A549 (cell line): Measurements from ENCODE around the gene PTPN14.

ENCODE experiments used
- CBX2 ChIP-seq: fragments of 200-600 bp; sonication (generic); IDR thresholded peaks from 2 replicates; pipeline ENCODE4 v1.6.1; 2016; ENCODE audit warnings: low read depth, mild to moderate bottlenecking, borderline replicate concordance
- CTCF ChIP-seq: fragments of >200 bp; sonication (Bioruptor Twin); formaldehyde crosslinking; IDR thresholded peaks from 3 replicates; pipeline ENCODE4 v1.5.1; 2016
- EP300 ChIP-seq, 2 experiments: fragments of >200 bp; sonication (Bioruptor Twin); formaldehyde crosslinking; IDR thresholded peaks; 2 replicates in 1 of 2; 3 replicates in 1 of 2; pipeline ENCODE4 v1.6.1; 2016 to 2017
- JUN ChIP-seq, 2 experiments: fragments of >200 bp; sonication (Bioruptor Twin); formaldehyde crosslinking; IDR thresholded peaks; 2 replicates in 1 of 2; 3 replicates in 1 of 2; pipeline ENCODE4 v1.6.1; 2016 to 2017
- MAZ ChIP-seq: fragments of 150-350 bp; IDR thresholded peaks from 2 replicates; pipeline ENCODE4 v1.6.1; 2014; ENCODE audit warnings: antibody characterized with exemption, low read depth, low read length, borderline replicate concordance
- NR3C1 ChIP-seq: fragments of >200 bp; sonication (Bioruptor Twin); formaldehyde crosslinking; IDR thresholded peaks from 3 replicates; pipeline ENCODE4 v1.6.1; 2017
- PHF8 ChIP-seq: fragments of 200-600 bp; sonication (generic); IDR thresholded peaks from 2 replicates; pipeline ENCODE4 v1.6.1; 2016; ENCODE audit warnings: low read depth, mild to moderate bottlenecking, antibody characterized with exemption, moderate library complexity, borderline replicate concordance
- POLR2A ChIP-seq: IDR thresholded peaks from 2 replicates; pipeline ENCODE4 v1.6.1; 2012; ENCODE audit warnings: mild to moderate bottlenecking, low read length
- POLR2AphosphoS2 ChIP-seq: conservative IDR thresholded peaks from 2 replicates; pipeline ENCODE4 v1.6.1; 2012; ENCODE audit warnings: low read length, improper control_type of control experiment, inconsistent platforms
- SMC3 ChIP-seq: fragments of >200 bp; sonication (Bioruptor Twin); formaldehyde crosslinking; IDR thresholded peaks from 3 replicates; pipeline ENCODE4 v1.6.1; 2018; ENCODE audit warnings: inconsistent platforms
- ZFP36 ChIP-seq: fragments of 450-650 bp; IDR thresholded peaks from 2 replicates; pipeline ENCODE4 v1.6.1; 2014; ENCODE audit warnings: borderline replicate concordance; ENCODE audit not compliant: partially characterized antibody
- TF ChIP-seq, protein P1 (sequence below): fragments of >200 bp; sonication (Bioruptor Twin); formaldehyde crosslinking; IDR thresholded peaks from 3 replicates; pipeline ENCODE4 v1.6.1; 2016

GRCh38 chr1:214460304-214460916 lies 91.0 kb downstream of the PTPN14 start:
- TF ChIP-seq SMC3 = no peak
- TF ChIP-seq PHF8 = no peak
- TF ChIP-seq, protein P1, sequence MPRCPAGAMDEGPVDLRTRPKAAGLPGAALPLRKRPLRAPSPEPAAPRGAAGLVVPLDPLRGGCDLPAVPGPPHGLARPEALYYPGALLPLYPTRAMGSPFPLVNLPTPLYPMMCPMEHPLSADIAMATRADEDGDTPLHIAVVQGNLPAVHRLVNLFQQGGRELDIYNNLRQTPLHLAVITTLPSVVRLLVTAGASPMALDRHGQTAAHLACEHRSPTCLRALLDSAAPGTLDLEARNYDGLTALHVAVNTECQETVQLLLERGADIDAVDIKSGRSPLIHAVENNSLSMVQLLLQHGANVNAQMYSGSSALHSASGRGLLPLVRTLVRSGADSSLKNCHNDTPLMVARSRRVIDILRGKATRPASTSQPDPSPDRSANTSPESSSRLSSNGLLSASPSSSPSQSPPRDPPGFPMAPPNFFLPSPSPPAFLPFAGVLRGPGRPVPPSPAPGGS = no peak
- TF ChIP-seq POLR2A = no peak
- no peak for TF ChIP-seq CTCF
- no peak for TF ChIP-seq JUN (IDR thresholded peaks at IDR 0.05)
- TF ChIP-seq EP300 (IDR thresholded peaks at IDR 0.05) = no peak
- no peak for TF ChIP-seq NR3C1
- TF ChIP-seq POLR2AphosphoS2 = no peak
- TF ChIP-seq ZFP36 = no peak
- no peak for TF ChIP-seq MAZ
- no peak for TF ChIP-seq CBX2
